ENCODE results near the gene OTUB1.

GRCh38 chr11:63993100-63993499 lies 6.9 kb downstream of the OTUB1 start:
- TF ChIP-seq CTCF (IDR thresholded peaks at IDR 0.05) (no peak), POLR2A (IDR thresholded peaks at IDR 0.05) (no peak)

Measured in tibial nerve (tissue), 3 donors.